HG03354 (cell line): ENCODE measurements around the gene MAML2.

ENCODE experiments used
- ATAC-seq: cut with Tn5 transposase; IDR thresholded peaks from one replicate; pipeline ENCODE4 v1.9.1; 2021; ENCODE audit warnings: mild to moderate bottlenecking; ENCODE audit not compliant: unreplicated experiment, poor library complexity, severe bottlenecking

Gene MAML2

GRCh38 chr11:96342961-96343711 is at the start of gene MAML2:
Gene MAML2 (minus strand): TSS chr11:96343195. CDS start chr11:96341895, 1,300 bp downstream.
- peak; percentile 83 for ATAC-seq

DNA sequence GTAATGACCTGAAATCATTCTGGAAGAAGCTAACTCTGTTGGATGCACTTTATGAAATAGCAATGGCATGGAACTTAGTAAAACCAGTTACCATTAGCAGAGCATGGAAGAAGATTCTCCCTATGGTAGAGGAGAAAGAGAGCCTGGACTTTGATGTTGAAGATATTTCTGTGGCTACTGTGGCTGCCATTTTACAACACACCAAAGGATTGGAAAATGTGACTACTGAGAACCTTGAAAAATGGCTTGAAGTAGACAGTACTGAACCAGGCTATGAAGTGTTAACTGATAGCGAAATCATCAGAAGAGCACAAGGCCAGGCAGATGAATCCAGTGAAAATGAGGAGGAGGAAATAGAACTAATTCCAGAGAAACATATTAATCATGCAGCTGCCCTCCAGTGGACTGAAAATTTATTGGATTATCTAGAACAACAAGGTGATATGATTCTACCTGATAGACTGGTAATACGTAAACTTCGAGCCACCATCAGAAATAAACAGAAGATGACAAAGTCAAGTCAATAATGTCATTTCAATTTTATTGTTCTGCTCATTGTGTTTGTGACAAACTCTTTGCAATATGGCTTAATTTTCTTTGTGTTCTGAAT is 48.8 kb upstream of the MAML2 start:
- no peak for ATAC-seq

- ATAC-seq: no peak
Measured at GRCh38 chr11:96390488-96390792, 47.4 kb upstream of the MAML2 start.

DNA sequence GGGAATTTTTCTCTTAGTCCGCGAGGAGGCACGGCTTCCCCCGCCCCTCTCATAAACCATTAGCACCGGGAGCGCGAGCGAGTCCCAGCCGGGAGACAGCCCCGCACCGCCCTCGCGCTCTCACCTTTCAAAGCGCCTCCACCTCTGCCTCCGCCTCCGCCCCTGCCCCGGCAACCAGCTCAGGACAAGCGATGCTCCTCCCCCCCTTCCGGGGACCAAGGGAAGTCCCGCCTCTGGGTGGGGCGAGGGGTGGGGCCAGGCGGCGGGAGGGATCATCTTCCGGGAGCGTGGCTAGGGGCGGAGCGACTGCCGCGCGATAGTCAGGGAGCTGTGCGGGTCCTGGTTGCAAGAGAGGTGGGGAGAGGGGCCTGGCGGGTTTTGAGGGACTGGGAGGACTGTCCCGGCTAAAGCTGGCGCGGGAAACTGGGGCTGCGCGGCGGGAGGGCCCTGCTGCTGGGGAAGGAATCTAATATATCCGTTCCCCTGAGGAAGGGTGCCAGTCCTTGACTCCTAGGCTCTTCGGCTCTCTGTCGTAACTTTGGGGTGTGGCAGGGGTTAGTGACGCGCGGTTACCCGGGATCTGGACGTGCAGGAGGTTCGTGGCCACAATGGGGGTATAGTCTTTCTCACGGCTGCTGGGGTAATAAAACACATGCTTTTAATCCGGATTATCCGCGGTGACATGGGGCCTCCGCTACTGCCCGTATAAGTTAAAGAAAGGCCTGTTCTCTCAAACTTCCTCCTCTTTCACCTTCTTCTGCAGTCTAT is 46.9 kb upstream of the MAML2 start, which contains the start of the genes CCDC82 and JRKL:
Gene CCDC82, minus strand, starts transcription at position 193 of the 768 bp plus-strand sequence. CDS start 5,165 bp downstream, outside the sequence.
Gene JRKL, plus strand, starts transcription at position 294 of the 768 bp plus-strand sequence. CDS start 637 bp downstream, outside the sequence.
- peak; percentile 94 for ATAC-seq

GRCh38 chr11:96388891-96389719 is 46.1 kb upstream of the MAML2 start:
- peak; percentile 70 for ATAC-seq

GRCh38 chr11:96385187-96385586 is 42.2 kb upstream of the MAML2 start:
- no peak for ATAC-seq

- no peak for ATAC-seq
Measured at GRCh38 chr11:96384156-96384555, 41.2 kb upstream of the MAML2 start.

DNA sequence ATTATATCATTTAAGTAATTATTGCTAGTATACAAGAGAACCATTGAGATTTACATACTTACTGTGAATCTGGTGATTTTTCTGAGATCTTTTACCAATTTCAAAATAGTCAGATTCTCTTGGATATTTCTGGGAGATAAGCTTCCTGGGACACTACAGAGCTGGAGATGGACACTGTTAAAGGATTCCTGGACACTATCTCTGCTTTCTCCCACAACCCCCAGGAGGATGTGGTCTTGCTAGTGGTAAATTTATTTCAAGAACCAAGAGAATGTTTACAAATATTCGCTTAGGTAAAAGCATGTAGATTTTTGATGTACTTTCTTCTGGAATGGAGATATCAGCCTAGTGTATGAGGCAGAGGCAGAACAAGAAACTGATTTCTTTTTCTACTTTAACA is 33.8 kb upstream of the MAML2 start:
- ATAC-seq: no peak

- no peak for ATAC-seq
Measured at GRCh38 chr11:96373826-96374225, 30.8 kb upstream of the MAML2 start.

GRCh38 chr11:96367342-96367741 is 24.3 kb upstream of the MAML2 start:
- no peak for ATAC-seq

DNA sequence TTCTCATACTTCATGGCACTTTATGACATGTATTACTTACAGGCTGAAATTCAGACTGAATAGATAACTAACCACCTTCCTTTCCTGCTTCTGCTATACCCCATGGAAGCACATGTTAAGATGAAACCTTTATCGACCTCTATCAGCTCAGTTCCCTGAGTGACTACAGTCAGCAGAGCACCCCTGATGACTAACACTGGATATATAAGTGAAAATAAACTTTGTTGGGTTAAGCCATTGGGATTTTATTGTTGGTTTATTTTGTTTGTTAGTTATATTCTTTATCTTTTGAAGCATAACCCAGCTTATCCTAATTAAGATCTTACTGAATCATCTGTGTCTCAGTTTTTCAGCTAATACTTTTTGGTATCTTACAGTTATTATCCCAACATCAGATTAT is 23.0 kb upstream of the MAML2 start:
- no peak for ATAC-seq

GRCh38 chr11:96365493-96365892 is 22.5 kb upstream of the MAML2 start:
- no peak for ATAC-seq

- ATAC-seq: no peak
Measured at GRCh38 chr11:96361778-96362177, 18.8 kb upstream of the MAML2 start.

DNA sequence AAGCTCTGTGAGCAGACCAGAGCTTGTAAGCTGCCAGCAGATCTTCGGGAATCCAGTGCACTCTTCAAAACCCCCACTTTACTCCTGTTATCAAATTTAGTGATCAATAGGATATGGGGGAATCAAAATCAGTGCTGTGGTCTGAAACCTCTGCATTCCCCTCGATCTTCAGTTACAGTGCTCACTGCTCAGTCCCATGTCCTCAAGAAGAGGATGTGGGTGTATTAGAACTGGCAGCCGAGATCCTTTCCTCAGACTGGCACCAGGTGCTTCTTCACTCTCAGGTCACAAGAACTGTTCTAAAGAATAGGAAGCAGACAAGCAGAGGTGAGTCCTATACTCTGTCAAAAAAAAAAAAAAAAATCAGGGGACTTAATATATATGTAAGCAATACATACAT is 15.3 kb upstream of the MAML2 start:
- no peak for ATAC-seq

DNA sequence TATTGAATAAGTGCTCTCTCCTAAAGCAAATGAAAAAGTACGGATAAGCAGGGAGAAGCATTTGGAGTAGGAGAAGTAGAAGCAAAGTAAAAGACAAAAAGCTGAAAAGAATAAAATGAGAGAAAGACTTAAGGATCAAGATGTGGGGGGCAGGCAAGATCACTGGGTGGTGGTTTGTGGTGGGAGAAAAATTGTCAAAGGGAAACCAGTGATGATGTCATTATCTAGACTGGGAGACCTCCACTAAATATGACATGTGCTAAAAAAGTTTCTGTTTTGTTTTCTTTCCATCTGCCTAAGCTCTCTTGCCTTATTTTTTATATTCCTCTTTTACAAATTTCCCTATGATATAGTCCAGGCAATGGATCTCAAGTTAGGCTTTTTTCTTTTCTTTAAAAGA is 14.8 kb upstream of the MAML2 start:
- peak; percentile 72 for ATAC-seq

DNA sequence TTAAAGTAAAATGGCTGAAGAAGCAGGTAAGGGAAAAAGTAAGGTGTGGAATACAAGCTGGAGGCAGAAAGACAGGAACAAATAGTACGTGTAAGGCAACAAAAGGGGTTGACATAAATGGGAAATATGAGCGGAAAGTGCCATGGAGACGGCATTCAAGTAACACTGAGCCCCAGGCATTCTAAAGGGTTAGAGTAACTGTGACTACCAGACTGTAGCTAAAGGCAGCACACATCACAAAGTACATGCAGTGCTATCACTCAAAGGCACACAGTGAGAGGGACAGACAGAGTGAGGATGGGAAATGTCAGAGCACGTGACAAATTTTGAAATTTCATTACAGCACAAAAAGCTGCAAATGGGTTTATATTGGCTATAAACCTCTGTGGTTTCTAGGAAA is 13.9 kb upstream of the MAML2 start:
- ATAC-seq: no peak

DNA sequence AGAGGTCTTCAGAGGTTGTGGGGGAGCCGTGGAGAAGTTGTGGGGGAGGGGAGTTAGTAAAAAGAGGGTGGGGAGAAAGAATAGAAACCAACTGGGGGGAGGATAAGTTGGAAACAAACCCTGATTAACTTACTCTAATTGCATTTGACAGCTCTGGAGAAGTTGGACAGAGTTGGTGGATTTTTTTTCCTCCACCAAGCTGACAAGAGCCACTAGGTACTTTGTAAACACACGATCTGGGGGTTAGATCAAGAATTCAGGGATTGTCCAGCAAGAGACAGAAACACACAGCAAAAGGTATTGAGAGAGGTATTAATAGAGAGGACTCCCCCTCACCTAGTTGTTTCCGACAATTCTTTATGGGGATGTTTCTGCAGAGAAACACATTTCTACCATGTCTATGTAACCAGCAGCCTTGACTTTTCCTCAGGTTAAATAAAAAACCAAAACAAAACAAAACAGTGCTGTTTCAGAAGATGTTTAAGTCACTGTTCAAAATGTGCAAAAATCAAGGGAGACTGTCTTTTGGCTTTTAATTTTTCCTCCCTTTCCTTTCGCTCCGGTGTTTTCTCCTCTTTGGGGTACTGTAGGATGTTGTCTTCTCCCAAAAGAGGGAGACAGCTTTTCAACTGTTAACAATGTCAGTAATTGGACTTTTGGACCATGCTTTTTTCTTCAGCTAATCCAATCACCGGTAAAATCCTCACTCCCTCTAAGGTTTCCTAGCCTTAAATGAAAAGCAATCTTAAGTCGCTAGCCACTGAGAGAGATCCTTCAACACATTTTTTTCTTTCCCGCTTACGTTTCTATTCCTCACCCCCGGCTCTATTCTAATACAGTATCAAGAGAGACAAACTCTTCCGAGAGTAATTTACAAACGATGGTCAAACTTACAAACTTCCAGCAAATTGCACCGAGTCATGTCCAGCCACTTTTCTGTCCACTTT is 708 bp downstream of the MAML2 start:
- no peak for ATAC-seq

GRCh38 chr11:96341211-96342013 is 1.6 kb downstream of the MAML2 start:
- peak; percentile 45 for ATAC-seq
